Right cardiac atrium (tissue), 5 donors: ENCODE results near the gene FBLN7. TPM values are rescaled to one million over a fixed set of nuclear protein-coding genes. Genes with fewer than 3 reads are reported as not detected.
"Not testable (repeated sequence)": the region's sequence is repeated elsewhere in the genome, so short reads cannot be mapped to it uniquely, and the experiment has no call there.

ENCODE experiments used
- ATAC-seq, 2 donors: fragments of 200-7000 bp; cut with Tn5 transposase; one replicate each; pipeline versions ENCODE4 v1.8.0 to v1.9.1; 2020; ENCODE audit warnings: moderate library complexity in 2 of 2, mild to moderate bottlenecking in 1 of 2
- DNase-seq, 3 donors: peaks; one replicate each; pipeline ENCODE4 v3.0.0-alpha.2; 2020
- H3K27ac ChIP-seq: one replicate; pipeline ENCODE4 v1.5.1; 2013; ENCODE audit warnings: mild to moderate bottlenecking, low read length, control low read depth, moderate library complexity
- H3K27me3 ChIP-seq: one replicate; pipeline ENCODE4 v1.6.1; 2013; ENCODE audit not compliant: control insufficient read depth, insufficient read depth
- H3K4me1 ChIP-seq: one replicate; pipeline ENCODE4 v1.6.1; 2013; ENCODE audit warnings: low read length; ENCODE audit not compliant: control insufficient read depth, insufficient read depth
- H3K4me3 ChIP-seq: one replicate; pipeline ENCODE4 v1.5.1; 2013; ENCODE audit warnings: low read length, control low read depth
- H3K9me3 ChIP-seq: one replicate; pipeline ENCODE4 v1.6.1; 2013; ENCODE audit warnings: low read length; ENCODE audit not compliant: control insufficient read depth
- WGBS: extraction: QIAGEN DNeasy Blood & Tissue Kit; methylation state at CpG from one replicate; pipeline ENCODE4 v1.1.7; 2013; 5-methylcytosine and 5-hydroxymethylcytosine counted together
- intact Hi-C, 4 donors: fragments of 100-400 bp; cut with DNase I; formaldehyde crosslinking; loops; one replicate each; pipeline versions ENCODE4 v1.11.0 to v1.14.0; 2022 to 2023
- polyA plus RNA-seq: library from polyadenylated mRNA; stranded (reverse); fragments of 200-250 nt; gene quantifications from one replicate; pipeline ENCODE4 v1.2.3, GENCODE V29; 2013
- total RNA-seq, 4 donors: library from RNA; stranded (reverse); fragmentation: NEBNext Ultra II Directional; extraction: Animal tissue kit (Norgen Biotek cat#: 25700); gene quantifications; one replicate each; pipeline ENCODE4 v1.2.1, GENCODE V29; 2021
- donor health status: healthy with polysubstance abuse.
- donor health status: DM: no; HTN: yes; CAD: no.
- donor health status: DM: no; HTN: no; CAD: no.
- donor health status: DM: no; HTN: yes; CAD: no; lungs with severe emphysema.
- donor health status: DM: yes; HTN: yes; CAD: no.

The FBLN7 gene
- total and polyA plus RNA-seq, 5 donors = 1.3 to 1.9 (median 1.6) TPM

DNA sequence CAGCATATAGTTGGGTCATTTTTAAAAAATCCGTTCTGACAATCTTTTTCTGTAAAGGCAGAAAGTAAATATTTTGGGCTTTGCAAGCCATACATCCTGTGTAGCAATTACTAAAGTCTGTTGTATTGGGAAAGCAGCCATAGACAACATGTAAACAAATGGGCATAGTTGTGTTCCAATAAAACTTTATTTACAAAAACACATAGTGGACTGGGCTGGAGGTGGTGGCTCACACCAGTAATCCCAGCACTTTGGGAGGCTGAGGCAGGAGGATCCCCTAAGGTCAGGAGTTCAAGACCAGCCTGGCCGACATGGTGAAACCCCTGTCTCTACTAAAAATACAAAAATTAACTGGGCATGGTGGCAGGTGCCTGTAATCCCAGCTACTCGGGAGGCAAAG is 69.7 kb downstream of the FBLN7 start:
- WGBS = 90% methylated on average over 3 of the region's 3 CpGs
- H3K4me1 ChIP-seq, ATAC-seq, H3K4me3 ChIP-seq, intact Hi-C loops, DNase-seq, H3K9me3 ChIP-seq, H3K27ac ChIP-seq, H3K27me3 ChIP-seq: not testable (repeated sequence)

DNA sequence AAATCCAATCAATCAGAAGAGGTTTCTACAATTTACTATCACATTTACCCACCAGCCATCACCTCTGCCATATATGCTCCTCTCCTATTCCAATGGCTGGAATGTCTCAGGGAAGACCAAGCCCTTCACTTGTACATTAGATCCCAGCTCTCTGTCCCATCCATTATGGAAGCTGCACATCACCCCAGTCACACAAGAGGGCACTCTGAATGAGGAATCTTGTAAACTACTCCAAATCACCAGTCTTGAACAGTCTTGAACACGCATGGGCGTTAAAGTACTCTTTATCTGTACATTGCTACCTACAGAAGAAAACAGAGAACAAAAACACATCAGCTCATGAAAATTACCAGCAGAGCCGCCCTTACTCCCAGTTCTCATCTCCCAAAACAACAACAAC is 78.0 kb downstream of the FBLN7 start:
- 85% methylated on average over 3 of the region's 3 CpGs for WGBS
- H3K27ac ChIP-seq = no peak overlapping the region

DNA sequence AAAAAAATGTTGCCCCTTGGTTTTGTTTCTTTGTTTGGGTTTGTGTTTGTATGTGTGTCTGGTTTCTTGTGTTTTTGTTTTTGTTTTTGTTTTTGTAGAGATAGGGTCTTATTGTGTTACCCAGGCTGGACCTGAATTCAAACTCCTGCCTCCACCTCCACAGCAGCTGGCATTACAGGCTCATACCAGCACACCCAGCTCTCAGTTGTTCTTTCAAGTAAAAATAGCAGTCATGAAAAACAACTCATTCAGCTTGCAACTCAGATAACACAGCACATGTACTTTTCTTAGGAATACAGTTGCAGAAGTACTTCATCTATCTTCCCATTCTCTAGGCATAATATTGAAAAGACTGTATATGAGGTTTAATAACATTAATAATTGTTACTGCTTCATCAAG is 79.7 kb downstream of the FBLN7 start:
- Histone ChIP-seq H3K4me1 (no peaks in the 10 kb centered on the region), H3K27ac (no peak overlapping the region), H3K9me3 (no peaks in the 10 kb centered on the region), H3K27me3 (no peaks in the 10 kb centered on the region), H3K4me3 (no peak overlapping the region)
- no peak for DNase-seq
- ATAC-seq = no peak
- intact Hi-C loops = no loop called here

More for the DNA sequence above, 78.0 kb downstream of the FBLN7 start:
- intact Hi-C loops = no loop called here
- no peak for ATAC-seq
- no peak for DNase-seq
- Histone ChIP-seq H3K4me1 (no peaks in the 10 kb centered on the region), H3K4me3 (no peak overlapping the region), H3K9me3 (no peaks in the 10 kb centered on the region), H3K27me3 (no peaks in the 10 kb centered on the region)

DNA sequence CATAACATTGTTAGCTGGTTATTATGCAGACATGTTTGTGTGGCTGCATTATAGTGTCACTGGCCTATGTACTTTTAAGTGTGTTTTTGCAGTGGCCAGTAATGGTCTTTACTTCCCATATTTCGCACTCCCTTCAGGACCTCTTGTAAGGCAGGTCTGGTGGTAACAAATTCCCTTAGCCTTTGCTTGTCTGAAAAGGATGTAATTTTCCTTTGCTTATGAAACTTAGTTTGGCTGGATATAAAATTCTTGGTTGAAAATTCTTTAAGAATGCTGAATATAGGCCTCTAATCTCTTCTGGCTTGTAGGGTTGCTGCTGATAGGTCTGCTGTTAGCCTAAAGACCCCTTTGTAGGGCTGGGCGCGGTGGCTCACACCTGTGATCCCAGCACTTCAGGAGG is 82.0 kb downstream of the FBLN7 start:
- intact Hi-C loops = no loop called here
- H3K9me3 ChIP-seq = no peaks in the 10 kb centered on the region
- no peak for ATAC-seq
- no peak for DNase-seq
- H3K27me3 ChIP-seq = no peaks in the 10 kb centered on the region
- H3K4me3 ChIP-seq = no peak overlapping the region
- no peak overlapping the region for H3K27ac ChIP-seq
- WGBS = 98% methylated on average over 3 of the region's 3 CpGs
- H3K4me1 ChIP-seq = no peaks in the 10 kb centered on the region

DNA sequence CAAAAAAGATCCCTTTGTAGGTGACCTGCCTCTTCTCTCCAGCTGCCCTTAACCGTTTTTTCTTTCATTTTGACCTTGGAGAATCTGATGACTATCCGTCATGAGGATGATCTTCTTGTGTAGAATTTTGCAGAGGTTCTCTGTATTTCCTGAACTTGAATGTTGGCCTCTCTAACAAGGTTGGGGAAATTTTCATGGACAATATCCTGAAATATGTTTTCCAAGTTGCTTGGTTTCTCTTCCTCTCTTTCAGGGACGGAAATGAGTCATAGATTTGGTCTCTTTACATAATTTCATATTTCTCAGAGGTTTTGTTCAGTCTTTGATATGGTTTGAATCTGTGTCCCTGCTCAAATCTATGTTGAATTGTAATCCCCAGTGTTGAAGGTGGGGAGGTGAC is 82.6 kb downstream of the FBLN7 start:
- 94% methylated on average over 3 of the region's 3 CpGs for WGBS
- intact Hi-C loops = no loop called here

DNA sequence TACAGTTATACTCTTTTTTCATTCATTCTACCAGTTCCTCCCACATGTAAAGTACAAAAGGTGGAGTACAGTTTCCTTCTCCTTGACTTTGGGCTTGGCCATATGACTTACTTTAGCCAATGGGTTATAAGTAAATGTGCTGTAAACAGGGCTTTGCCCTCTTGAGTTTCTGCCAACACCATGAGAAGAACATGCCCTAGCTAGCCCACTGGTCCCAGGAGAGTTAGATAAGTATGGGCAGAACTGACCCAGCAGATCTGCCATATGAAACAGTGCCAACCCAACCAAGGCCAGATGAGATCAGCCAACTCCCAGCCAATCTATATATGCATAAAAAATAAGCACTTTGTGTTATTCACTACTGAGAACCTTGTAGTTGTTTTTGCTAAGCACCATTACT is 91.2 kb downstream of the FBLN7 start:
- Histone ChIP-seq H3K27me3 (no peaks in the 10 kb centered on the region), H3K4me1 (no peaks in the 10 kb centered on the region), H3K4me3 (no peak overlapping the region), H3K27ac (no peak overlapping the region), H3K9me3 (no peaks in the 10 kb centered on the region)
- no peak for DNase-seq
- ATAC-seq = peak in 1 of 2 donors; percentile 68
- intact Hi-C loops = no loop called here

More for the DNA sequence above, 82.6 kb downstream of the FBLN7 start:
- Histone ChIP-seq H3K27me3 (no peaks in the 10 kb centered on the region), H3K4me3 (no peak overlapping the region), H3K27ac (no peak overlapping the region), H3K9me3 (no peaks in the 10 kb centered on the region), H3K4me1 (no peaks in the 10 kb centered on the region)
- ATAC-seq = no peak
- no peak for DNase-seq

DNA sequence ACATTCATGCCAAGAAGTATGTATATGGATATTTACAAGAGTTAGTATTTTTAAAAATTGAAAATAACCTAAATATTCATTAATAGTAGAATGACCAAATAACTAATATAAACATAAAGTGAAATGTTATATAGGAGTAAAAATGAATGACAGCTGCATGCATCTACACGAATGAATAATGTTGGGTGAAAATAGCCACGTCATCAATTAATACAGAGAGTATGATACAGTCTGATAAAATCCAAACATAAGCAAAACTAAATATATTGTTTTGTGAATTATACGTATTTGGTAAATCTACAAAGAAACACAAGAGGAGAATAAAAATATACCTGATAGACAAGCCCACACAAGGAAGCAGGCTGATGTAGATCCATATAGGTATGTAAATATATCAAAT is 92.2 kb downstream of the FBLN7 start:
- no peak for ATAC-seq
- no peak for DNase-seq
- 96% methylated on average over 3 of the region's 3 CpGs for WGBS
- Histone ChIP-seq H3K9me3 (no peaks in the 10 kb centered on the region), H3K27ac (no peak overlapping the region), H3K4me1 (no peaks in the 10 kb centered on the region), H3K4me3 (no peak overlapping the region), H3K27me3 (no peaks in the 10 kb centered on the region)
- intact Hi-C loops = no loop called here

Other genes starting within 250 kb of the FBLN7 start
- gene MERTK, start 239.8 kb upstream of the FBLN7 start, total RNA-seq = 10 to 100 TPM in 2 of 4 donors, 1 to 10 TPM in 2; 7.3 to 11.4 (median 10.0) TPM
- gene MERTK, start 239.8 kb upstream of the FBLN7 start, polyA plus RNA-seq = 3.8 TPM
- 10 to 100 TPM in 1 of 4 donors, 1 to 10 TPM in 3; 7.2 to 10.8 (median 9.7) TPM for gene TMEM87B, start 83.1 kb upstream of the FBLN7 start, total RNA-seq
- gene TMEM87B, start 83.1 kb upstream of the FBLN7 start, polyA plus RNA-seq = 4.4 TPM
- 10 to 100 TPM in 3 of 4 donors, 1 to 10 TPM in 1; 6.0 to 17.2 (median 12.1) TPM for gene ZC3H8, start 116.7 kb downstream of the FBLN7 start, total RNA-seq
- 6.9 TPM for gene ZC3H8, start 116.7 kb downstream of the FBLN7 start, polyA plus RNA-seq
- 10 to 100 TPM; 19.9 to 30.4 (median 23.9) TPM for gene ZC3H6, start 137.2 kb downstream of the FBLN7 start, total RNA-seq
- gene ZC3H6, start 137.2 kb downstream of the FBLN7 start, polyA plus RNA-seq = 4.2 TPM